NB4 (cell line): ENCODE data around the gene OST4.

Experiments used
- CTCF ChIP-seq: IDR thresholded peaks from one replicate; pipeline ENCODE4 v1.5.1; 2012; ENCODE audit warnings: low read depth, low read length
- MAX ChIP-seq: IDR thresholded peaks from 2 replicates; pipeline ENCODE4 v1.6.1; 2011; ENCODE audit warnings: low read depth, low read length
- POLR2A ChIP-seq: IDR thresholded peaks from 2 replicates; pipeline ENCODE4 v1.6.1; 2011; ENCODE audit warnings: mild to moderate bottlenecking; ENCODE audit not compliant: insufficient read length; ENCODE audit errors: extremely low read depth

GRCh38 chr2:27027211-27027651, 44.2 kb downstream of the OST4 start:
- TF ChIP-seq CTCF (no peak), MAX (no peak), POLR2A (no peak)
